LoVo (cell line): ENCODE measurements around the gene GPR37L1.
"Not testable (repeated sequence)": the region's sequence is repeated elsewhere in the genome, so short reads cannot be mapped to it uniquely, and the experiment has no call there.

Experiments used
- DNase-seq: peaks from one replicate; pipeline ENCODE4 v3.0.0-alpha.2; 2016; ENCODE audit warnings: low spot score

The GPR37L1 gene

GRCh38 chr1:202133496-202133895 is 10.8 kb downstream of the GPR37L1 start:
- DNase-seq: no peak

DNA sequence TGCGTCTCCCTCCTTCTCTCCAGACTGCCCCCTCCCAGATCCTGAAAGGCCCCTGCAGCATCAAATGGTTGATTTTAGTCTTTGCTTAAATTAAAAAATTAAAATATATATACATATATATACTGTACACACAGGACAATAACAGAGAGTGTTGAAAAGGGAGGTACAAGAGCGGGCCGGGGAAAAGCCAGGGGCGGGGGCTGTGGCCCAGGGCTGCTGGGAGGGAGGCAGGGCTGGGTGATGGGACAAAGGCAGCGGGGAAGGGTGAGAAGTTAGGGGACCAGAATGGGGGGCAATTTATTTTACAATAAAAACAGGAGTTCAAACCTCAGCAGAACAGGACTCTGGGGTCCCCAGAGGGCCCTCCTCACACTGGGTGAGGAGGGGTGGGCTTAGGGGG is 11.3 kb downstream of the GPR37L1 start:
- no peak for DNase-seq

DNA sequence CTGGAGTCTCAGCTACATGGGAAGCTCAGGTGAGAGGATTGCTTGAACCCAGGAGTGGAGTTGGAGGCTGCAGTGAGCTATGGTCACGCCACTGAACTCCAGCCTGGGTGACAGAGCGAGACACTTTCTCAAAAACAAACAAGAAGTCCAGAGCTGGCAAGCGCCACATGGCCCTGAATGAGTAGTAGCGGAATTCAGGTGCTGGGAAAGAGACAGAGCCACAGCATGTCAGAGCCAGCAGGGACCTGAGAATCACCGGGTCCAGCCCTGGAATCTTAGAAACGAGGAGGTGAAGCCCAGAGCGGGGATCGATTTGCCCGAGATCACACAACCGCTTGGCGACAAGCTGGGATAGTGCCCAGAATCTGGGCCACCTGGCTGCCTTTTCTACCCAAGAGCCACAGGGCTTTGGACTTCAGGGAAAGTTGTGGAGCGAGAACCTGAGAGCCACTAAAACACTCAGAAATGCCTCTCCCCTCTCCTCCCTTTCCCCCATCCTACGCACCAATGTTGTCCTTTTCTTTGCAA is 12.0 kb downstream of the GPR37L1 start:
- no peak for DNase-seq

DNA sequence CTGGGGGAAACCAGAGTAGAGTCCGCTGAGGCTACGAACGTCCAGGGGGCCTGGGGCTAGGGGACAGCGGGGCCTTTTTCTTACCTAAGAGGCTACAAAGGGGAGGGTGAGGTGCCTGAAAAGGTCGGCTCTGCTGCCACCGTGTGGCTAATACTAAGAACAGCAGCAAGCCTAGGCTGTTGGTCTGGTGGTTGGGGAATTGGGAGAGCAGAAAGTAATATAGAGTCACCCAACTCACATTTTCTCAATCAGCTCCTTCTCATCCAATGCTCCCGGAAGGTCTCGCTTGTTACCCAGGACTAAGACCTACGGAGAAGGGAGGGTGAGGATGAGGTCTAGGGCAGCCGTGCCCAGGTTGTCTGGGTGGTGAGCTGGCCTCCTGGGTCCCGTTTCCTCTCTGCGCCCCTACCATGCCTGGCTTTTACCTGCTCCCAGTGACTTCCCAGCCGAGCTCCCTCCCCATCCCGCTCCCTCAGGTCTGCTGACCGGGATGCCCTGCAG is 12.6 kb downstream of the GPR37L1 start:
- peak; percentile 67 for DNase-seq

- DNase-seq: no peak
Measured at GRCh38 chr1:202140833-202141232, 18.1 kb downstream of the GPR37L1 start.

DNA sequence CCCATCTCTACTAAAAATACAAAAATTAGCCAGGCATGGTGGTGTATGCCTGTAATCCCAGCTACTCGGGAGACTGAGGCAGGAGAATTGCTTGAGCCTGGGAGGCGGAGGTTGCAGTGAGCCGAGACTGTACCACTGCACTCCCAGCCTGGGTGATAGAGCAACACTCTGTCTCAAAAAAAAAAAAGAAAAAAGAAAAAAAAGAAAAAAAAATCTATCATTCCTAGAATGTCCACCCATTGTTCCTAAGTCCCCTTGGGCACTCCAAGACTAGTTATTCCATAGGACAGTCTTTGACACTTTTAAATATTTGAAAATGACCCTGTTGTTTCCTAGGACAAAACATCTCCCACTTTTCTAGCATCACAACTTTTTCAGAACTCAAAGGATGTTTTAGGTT is 18.8 kb downstream of the GPR37L1 start:
- not testable (repeated sequence) for DNase-seq

DNA sequence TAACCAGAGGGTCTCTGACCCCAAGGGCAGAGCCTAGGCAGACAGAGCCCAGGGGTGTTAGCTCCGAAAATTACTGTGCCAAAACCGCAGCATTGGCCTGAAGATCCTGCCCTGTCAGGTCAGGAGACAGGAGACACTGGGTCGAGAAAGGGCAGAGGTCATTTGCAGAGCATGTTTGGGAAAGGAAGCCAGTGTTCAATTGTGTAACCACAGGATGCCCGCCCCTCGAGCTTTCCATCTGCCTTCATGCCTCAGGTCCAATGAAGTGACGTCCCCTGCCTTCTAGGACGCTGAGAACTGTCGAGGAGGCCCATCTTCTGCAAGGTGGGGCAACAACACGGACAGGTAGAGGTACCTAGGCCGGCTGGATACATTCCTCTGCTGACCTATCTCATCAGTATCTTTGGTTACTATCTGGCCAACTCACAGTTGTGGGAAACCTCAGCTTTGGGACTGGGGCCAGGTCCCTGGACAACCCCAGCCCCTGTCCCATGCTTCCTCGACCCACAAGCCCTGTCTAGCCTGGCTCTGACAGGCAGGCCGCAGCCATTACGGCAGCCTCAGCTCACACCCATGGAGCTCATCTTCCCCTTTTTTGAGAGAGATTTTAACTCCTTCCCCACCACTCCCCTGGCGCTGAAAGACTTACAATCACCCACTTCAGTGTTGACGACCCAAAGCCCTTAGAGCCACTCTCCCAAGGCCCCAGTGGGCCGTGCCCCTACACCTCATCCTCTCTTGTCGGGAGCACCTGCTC is 20.5 kb downstream of the GPR37L1 start:
- no peak for DNase-seq

DNA sequence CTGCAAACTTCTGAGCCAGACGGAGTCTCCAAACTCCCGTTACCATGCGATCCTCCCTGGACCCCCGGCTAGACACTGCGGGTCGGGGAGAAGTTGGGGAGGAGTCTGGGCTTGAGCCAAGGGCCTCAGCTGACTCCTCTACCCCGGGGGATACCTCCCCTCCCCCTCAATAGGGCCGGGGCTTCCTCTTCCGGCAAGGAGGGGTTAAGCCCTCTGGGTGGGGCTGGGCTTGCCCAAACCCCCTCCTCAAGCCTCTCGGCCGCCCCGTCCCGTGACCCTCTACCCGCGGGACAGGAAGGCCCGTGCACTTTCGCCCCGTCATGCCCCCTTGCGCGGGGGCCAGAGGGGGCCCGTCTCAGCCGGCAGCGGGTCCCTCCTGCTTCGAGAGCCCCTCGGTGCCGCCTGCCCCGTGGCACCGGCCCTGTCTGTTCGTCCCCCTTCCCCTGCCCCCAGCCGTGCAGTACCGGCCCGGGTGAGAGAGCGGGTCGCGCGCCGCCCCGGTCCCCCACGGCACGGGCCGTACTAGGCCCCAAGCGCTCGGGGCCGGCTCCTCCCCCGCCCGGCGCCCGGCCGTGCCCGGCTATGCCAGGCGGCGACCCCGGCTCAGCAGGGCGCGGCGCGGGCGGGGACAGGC is 21.2 kb downstream of the GPR37L1 start:
- DNase-seq: no peak

DNA sequence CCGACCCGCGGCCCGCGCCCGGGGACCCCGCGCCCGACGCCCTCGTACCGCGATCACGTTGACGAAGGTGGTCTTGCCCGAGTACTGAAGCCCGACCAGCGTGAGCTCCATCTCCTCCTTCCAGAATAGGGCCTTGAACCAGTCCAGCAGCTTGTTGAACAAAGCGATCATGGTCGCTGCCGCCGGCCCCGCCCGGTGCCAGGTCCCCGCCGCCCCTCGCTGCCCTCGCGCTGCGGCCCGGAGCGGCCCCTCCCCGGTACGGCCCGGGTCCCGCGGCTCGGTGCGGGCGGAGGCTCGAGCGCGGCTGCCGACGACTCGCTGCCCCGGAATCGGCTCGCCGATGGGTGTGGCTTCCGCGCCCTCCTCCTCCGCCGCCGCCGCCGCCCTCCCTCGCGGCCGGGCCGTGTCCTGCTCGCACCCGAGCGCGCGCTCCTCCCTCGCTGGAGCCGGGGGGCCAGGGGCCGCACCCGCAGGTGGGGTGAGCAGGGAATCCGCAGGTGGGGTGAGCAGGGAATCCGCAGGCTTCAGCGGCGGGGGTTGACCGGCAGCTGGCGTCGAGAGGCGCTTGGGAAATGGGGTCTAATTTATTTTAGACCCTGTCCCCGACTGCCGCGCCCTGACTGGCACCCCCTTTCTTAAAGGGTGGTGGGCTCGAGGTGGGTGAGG is 21.8 kb downstream of the GPR37L1 start, which contains the start of gene ARL8A:
Gene ARL8A (minus strand): TSS at position 336 of the 666 bp plus-strand sequence. CDS start 165 bp downstream, at position 171.
- peak; percentile 53 for DNase-seq

DNA sequence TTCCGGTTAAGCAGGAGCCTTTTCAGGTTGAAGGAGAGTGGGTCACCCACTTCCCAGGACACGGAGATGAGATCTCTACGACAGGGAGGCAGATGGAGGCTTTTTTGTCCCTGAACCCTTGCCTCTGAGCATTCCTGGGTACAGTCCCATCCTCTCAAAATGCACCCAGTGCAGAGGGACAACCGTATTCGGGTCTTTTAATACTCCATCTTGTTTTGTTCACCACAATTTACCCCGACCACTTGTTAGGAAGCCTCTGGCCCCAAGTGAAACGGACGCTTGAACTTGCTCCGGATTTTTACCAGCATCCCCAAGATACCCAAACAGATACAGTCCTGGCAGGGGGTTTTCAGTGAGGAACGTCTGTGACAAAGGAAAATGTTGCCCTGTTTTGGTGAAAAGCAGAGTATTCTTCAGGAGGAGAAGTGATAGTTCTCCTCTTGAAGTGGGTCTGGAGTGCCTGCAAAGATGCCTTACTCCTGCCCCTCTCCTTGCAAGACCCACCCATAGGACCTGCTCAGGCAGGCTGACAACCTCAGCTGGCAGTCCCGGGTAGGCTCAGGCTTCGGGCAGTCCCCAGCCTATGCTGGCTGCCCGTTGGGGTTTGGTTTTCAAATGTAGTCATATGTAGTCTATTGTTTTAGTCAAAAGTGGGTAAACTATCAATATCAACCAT is 22.5 kb downstream of the GPR37L1 start:
- DNase-seq: no peak

DNA sequence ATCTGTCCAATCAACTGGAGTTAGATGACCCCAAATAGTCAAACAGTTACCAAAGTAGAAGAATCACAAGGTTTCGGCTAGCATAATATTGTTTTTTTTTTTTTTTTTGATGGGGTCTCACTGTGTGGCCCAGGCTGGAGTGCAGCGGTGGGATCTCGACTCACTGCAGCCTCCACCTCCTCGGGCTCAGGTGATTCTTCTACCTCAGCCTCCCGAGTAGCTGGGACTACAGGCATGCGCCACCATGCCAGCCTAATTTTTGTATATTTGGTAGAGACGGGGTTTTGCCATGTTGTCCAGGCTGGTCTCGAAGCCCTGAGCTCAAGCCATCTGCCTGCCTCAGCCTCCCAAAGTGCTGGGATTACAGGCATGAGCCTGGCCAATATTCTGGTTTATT is 23.0 kb downstream of the GPR37L1 start:
- not testable (repeated sequence) for DNase-seq

GRCh38 chr1:202146279-202146678 is 23.6 kb downstream of the GPR37L1 start:
- no peak for DNase-seq

DNA sequence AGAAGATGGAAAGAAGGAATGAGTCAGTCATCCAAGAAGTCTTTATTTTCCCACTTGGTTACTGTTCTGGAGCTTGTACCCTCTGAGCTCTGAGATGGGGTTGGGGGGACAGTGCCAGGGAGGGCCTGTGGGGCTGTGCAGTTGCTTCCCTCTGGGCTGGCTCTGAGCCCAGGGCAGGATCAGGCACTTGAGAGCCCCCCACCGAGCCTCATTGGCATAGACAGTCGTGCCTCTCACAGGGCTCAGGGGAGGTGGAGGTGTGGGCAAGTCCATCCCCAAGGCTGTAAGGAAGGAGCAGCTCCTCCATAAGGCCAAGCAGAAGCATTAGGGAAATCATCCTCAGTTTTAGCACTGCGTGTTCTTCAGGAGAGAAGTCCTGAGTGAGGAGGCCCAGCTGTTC is 24.3 kb downstream of the GPR37L1 start:
- no peak for DNase-seq

- DNase-seq: no peak
Measured at GRCh38 chr1:202148391-202148790, 25.7 kb downstream of the GPR37L1 start.

DNA sequence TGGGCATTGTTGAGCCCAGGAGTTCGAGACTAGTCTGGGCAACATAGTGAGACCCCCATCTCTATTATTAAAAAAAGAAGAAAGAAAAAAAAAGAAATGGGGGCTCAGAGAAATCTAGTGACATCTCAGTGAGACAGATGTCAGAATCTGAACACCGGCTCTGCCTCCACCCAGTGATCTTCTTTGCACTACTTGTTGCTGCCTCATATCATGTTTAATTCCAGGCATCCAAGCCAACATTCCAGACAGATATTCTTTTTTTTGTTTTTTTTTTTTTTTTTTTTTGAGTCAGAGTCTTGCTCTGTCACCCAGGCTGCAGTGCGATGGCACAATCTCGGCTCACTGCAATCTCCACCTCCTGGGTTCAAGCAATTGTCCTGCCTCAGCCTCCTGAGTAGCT is 26.8 kb downstream of the GPR37L1 start:
- no peak for DNase-seq

DNA sequence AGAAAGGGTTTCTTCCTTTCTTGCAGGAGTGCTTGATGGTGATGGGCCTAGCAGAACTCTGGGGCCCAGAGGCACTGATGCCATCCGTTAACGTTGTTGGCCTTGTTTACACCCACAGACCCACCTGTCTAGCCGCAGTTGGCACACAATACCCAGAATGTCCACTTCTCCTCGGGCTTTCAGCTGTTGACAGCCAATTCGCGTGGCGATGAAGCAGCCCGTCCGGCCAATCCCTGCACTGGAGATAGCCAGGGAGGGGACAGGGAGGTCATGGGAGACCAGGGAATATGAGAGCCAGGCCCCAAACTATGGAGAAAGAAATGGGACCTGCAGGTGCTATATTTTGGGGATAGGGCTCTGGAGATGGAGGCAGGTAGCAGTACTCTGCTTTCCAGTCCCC is 27.5 kb downstream of the GPR37L1 start:
- no peak for DNase-seq

GRCh38 chr1:202150602-202151001 is 27.9 kb downstream of the GPR37L1 start:
- DNase-seq: no peak

GRCh38 chr1:202151045-202151444 is 28.3 kb downstream of the GPR37L1 start:
- no peak for DNase-seq

- DNase-seq: no peak
Measured at GRCh38 chr1:202152399-202152798, 29.7 kb downstream of the GPR37L1 start.

DNA sequence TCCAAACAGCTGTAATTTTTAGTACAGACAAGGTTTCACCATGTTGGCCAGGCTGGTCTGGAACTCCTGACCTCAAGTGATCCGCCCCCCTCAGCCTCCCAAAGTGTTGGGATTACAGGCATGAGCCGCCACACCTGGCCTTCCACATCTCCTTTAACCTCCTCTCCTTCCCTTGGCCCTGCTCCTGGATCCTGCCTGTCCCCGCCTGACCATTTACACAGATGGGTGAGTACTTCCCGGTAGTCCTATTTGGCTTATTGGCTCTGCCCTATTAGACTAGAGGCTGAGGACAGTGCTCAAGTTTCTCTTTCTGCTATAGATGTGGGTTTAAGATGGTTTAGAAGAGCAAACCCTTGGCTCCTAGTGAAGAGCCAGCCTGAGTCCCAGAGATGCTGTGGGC is 30.6 kb downstream of the GPR37L1 start:
- DNase-seq: no peak

- DNase-seq: no peak
Measured at GRCh38 chr1:202154148-202154765, 31.5 kb downstream of the GPR37L1 start.
